GF-D8 (cell line): ENCODE results near the gene CCL28.
A peak's percentile ranks its signal among the peaks of the same experiment; 100 is the strongest.

Source experiments
- DNase-seq: peaks from one replicate; lab custom pipeline; 2025; lab: John Stamatoyannopoulos, UW

The CCL28 gene

GRCh38 chr5:43357067-43357466 lies 55.1 kb downstream of the CCL28 start:
- no peak for DNase-seq

- no peak for DNase-seq
Observed at GRCh38 chr5:43354774-43355173, 57.4 kb downstream of the CCL28 start.

GRCh38 chr5:43353668-43354067 lies 58.5 kb downstream of the CCL28 start:
- no peak for DNase-seq

- no peak for DNase-seq
Observed at GRCh38 chr5:43352915-43353314, 59.3 kb downstream of the CCL28 start.

GRCh38 chr5:43352131-43352530 lies 60.1 kb downstream of the CCL28 start:
- no peak for DNase-seq

- no peak for DNase-seq
Observed at GRCh38 chr5:43348861-43349363, 63.3 kb downstream of the CCL28 start.

- DNase-seq, result no peak
Observed at GRCh38 chr5:43348207-43348606, 64.0 kb downstream of the CCL28 start.

GRCh38 chr5:43338862-43339261 lies 73.3 kb downstream of the CCL28 start:
- DNase-seq, result peak; percentile 56

GRCh38 chr5:43336159-43336558 lies 76.0 kb downstream of the CCL28 start:
- no peak for DNase-seq

- peak; percentile 55 for DNase-seq
Observed at GRCh38 chr5:43335681-43336080, 76.5 kb downstream of the CCL28 start.

GRCh38 chr5:43332401-43332800 lies 79.8 kb downstream of the CCL28 start:
- DNase-seq, result no peak
